Measurements from ENCODE around the gene MAPK9. TPM values are rescaled to one million over a fixed set of nuclear protein-coding genes. Genes with fewer than 3 reads are reported as not detected.

The MAPK9 gene
- total RNA-seq, 1 experiment from 2014 or later = 38.6 TPM

- H2AK5ac ChIP-seq (ENCODE audit: insufficient read length, low read length) = no peak overlapping the region
- no peak overlapping the region; a peak in 1 of 7 replicates for H3K27ac Mint-ChIP-seq
- TF ChIP-seq, protein P1, sequence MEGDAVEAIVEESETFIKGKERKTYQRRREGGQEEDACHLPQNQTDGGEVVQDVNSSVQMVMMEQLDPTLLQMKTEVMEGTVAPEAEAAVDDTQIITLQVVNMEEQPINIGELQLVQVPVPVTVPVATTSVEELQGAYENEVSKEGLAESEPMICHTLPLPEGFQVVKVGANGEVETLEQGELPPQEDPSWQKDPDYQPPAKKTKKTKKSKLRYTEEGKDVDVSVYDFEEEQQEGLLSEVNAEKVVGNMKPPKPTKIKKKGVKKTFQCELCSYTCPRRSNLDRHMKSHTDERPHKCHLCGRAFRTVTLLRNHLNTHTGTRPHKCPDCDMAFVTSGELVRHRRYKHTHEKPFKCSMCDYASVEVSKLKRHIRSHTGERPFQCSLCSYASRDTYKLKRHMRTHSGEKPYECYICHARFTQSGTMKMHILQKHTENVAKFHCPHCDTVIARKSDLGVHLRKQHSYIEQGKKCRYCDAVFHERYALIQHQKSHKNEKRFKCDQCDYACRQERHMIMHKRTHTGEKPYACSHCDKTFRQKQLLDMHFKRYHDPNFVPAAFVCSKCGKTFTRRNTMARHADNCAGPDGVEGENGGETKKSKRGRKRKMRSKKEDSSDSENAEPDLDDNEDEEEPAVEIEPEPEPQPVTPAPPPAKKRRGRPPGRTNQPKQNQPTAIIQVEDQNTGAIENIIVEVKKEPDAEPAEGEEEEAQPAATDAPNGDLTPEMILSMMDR (conservative IDR thresholded peaks at IDR 0.05) = peak; percentile 87
These were observed 90.6 kb downstream of the MAPK9 start for GRCh38 chr5:180201051-180201987.

More at GRCh38 chr5:180201051-180201987, 90.6 kb downstream of the MAPK9 start:
- no peaks in the 10 kb centered on the region for H3K9me3 ChIP-seq (ENCODE audit: control insufficient read depth, low read depth, low read length)
- no peak overlapping the region for H3K4me3 Mint-ChIP-seq
- H3K23me2 ChIP-seq (ENCODE audit: insufficient read length, low read depth, low read length, poor library complexity, severe bottlenecking) = no peaks in the 10 kb centered on the region
- no peak overlapping the region for H3K9ac ChIP-seq (ENCODE audit: extremely low read depth, insufficient read length, low read length)
- no peaks in the 10 kb centered on the region for H3K4me1 ChIP-seq (ENCODE audit: insufficient read depth, low read length)
- H3K27ac ChIP-seq (ENCODE audit: insufficient read length, low read depth, low read length) = no peak overlapping the region
- H2BK5ac ChIP-seq (ENCODE audit: insufficient read length, low read length) = no peak overlapping the region
- H4K5ac ChIP-seq (ENCODE audit: insufficient read length, low read depth, low read length) = no peak overlapping the region
- H3K27me3 Mint-ChIP-seq (ENCODE audit: low read depth) = peaks cover 2% of the 10 kb centered on the region; the same call in 1 of the 2 replicates
- no peak overlapping the region for H2BK120ac ChIP-seq (ENCODE audit: low read depth, low read length, poor library complexity, severe bottlenecking)
- H4K8ac ChIP-seq (replicated peaks; ENCODE audit: insufficient read length, low read depth, low read length) = no peak overlapping the region
- H2AFZ ChIP-seq (ENCODE audit: low read length) = no peak overlapping the region
- no peaks in the 10 kb centered on the region for H3K79me1 ChIP-seq (ENCODE audit: insufficient read depth, low read depth, low read length, poor library complexity, severe bottlenecking)
- no peak overlapping the region for H3K4ac ChIP-seq (ENCODE audit: low read depth, low read length)
- DNase-seq = peak; percentile 73
- no peaks in the 10 kb centered on the region for H3K36me3 Mint-ChIP-seq (ENCODE audit: insufficient read depth in 1 of 3, low read depth in 3 of 3)
- H3T11ph ChIP-seq (ENCODE audit: low read length) = no peak overlapping the region
- H3K18ac ChIP-seq (ENCODE audit: insufficient read length, low read depth, low read length) = no peak overlapping the region
- no peak overlapping the region for H2BK12ac ChIP-seq (ENCODE audit: insufficient read length, low read depth, low read length)
- H4K91ac ChIP-seq (ENCODE audit: insufficient read length, low read depth, low read length) = no peak overlapping the region
- no peak overlapping the region for H3K14ac ChIP-seq (ENCODE audit: insufficient read depth, low read length)
- H3K9me3 Mint-ChIP-seq = 0 out of 5 replicates have a peak, but pooled peaks cover 0 to 3% of the 10 kb centered on the region in 2 experiments
- H3K27me3 ChIP-seq (ENCODE audit: insufficient read depth, low read length) = no peaks in the 10 kb centered on the region
- no peak overlapping the region for H3K56ac ChIP-seq (ENCODE audit: insufficient read length, low read depth, low read length)
- no CpG with 5 or more reads among the region's 23 CpGs for WGBS (ENCODE audit: extremely low coverage, insufficient read length, low lambda C conversion rate)
- H3K79me2 ChIP-seq (ENCODE audit: insufficient read depth, low read length) = no peaks in the 10 kb centered on the region
- H3K4me1 Mint-ChIP-seq = peaks cover 3 to 8% of the 10 kb centered on the region in 2 experiments; a peak in 1 of 4 replicates
- no peak overlapping the region for H3K4me2 ChIP-seq (ENCODE audit: insufficient read depth, insufficient read length, low read length)
- no peak overlapping the region for H2BK15ac ChIP-seq (ENCODE audit: low read depth, low read length)
- H2BK20ac ChIP-seq (ENCODE audit: low read depth, low read length, poor library complexity, severe bottlenecking) = no peak overlapping the region
- H4K20me1 ChIP-seq (ENCODE audit: control insufficient read depth, insufficient read depth, insufficient read length) = no peaks in the 10 kb centered on the region
- no peak overlapping the region for H3K23ac ChIP-seq (ENCODE audit: insufficient read length, low read depth, low read length)

Measured in H9 (cell line).